ENCODE results near the gene FAM168A. TPM values are rescaled to one million over a fixed set of nuclear protein-coding genes. Genes with fewer than 3 reads are reported as not detected.

Gene FAM168A
- total and polyA plus RNA-seq, 4 donors = 5.5 to 52.0 (median 25.5) TPM

- WGBS, 2 donors = 87 to 92% methylated on average over 4 of the region's 4 CpGs
- ATAC-seq (ENCODE audit: low FRiP score) (no peak), DNase-seq (no peak)
- intact Hi-C loops (cut with DNase I) = no loop called here
- Histone ChIP-seq H3K36me3 (ENCODE audit: control insufficient read depth in 1 of 2, insufficient read depth in 2 of 2, low read length in 1 of 2) (no peaks in the 10 kb centered on the region), H3K9me3 (ENCODE audit: control insufficient read depth, low read length) (no peaks in the 10 kb centered on the region), H3K27ac (ENCODE audit: low read depth in 1 of 2, low read length in 2 of 2) (no peak overlapping the region), H3K4me3 (ENCODE audit: low read length in 2 of 2) (no peak overlapping the region), H3K4me1 (ENCODE audit: control insufficient read depth in 1 of 2, insufficient read depth in 2 of 2, low read length in 2 of 2) (no peaks in the 10 kb centered on the region), H3K27me3 (ENCODE audit: control insufficient read depth in 1 of 2, insufficient read depth in 2 of 2, low read length in 1 of 2) (no peaks in the 10 kb centered on the region)
These were observed 87.0 kb downstream of the FAM168A start for GRCh38 chr11:73510877-73511276.

GRCh38 chr11:73510106-73510505 lies 87.8 kb downstream of the FAM168A start:
- ATAC-seq (ENCODE audit: low FRiP score) (no peak), DNase-seq (no peak)
- Histone ChIP-seq H3K4me3 (ENCODE audit: low read length in 2 of 2) (no peak overlapping the region), H3K36me3 (ENCODE audit: control insufficient read depth in 1 of 2, insufficient read depth in 2 of 2, low read length in 1 of 2) (no peaks in the 10 kb centered on the region), H3K4me1 (ENCODE audit: control insufficient read depth in 1 of 2, insufficient read depth in 2 of 2, low read length in 2 of 2) (no peaks in the 10 kb centered on the region), H3K27ac (ENCODE audit: low read depth in 1 of 2, low read length in 2 of 2) (no peak overlapping the region), H3K27me3 (ENCODE audit: control insufficient read depth in 1 of 2, insufficient read depth in 2 of 2, low read length in 1 of 2) (no peaks in the 10 kb centered on the region), H3K9me3 (ENCODE audit: control insufficient read depth, low read length) (no peaks in the 10 kb centered on the region)
- 91% methylated on average over 4 of the region's 4 CpGs for WGBS, 2 donors
- intact Hi-C loops (cut with DNase I) = no loop called here

GRCh38 chr11:73509188-73509587 lies 88.7 kb downstream of the FAM168A start:
- Histone ChIP-seq H3K27me3 (ENCODE audit: control insufficient read depth in 1 of 2, insufficient read depth in 2 of 2, low read length in 1 of 2) (no peaks in the 10 kb centered on the region), H3K36me3 (ENCODE audit: control insufficient read depth in 1 of 2, insufficient read depth in 2 of 2, low read length in 1 of 2) (no peaks in the 10 kb centered on the region), H3K4me1 (ENCODE audit: control insufficient read depth in 1 of 2, insufficient read depth in 2 of 2, low read length in 2 of 2) (no peaks in the 10 kb centered on the region), H3K4me3 (ENCODE audit: low read length in 2 of 2) (no peak overlapping the region), H3K9me3 (ENCODE audit: control insufficient read depth, low read length) (no peaks in the 10 kb centered on the region), H3K27ac (ENCODE audit: low read depth in 1 of 2, low read length in 2 of 2) (no peak overlapping the region)
- WGBS, 2 donors = 12 to 17% methylated on average over 1 of the region's 1 CpG
- no peak for ATAC-seq (ENCODE audit: low FRiP score)
- intact Hi-C loops (cut with DNase I) = no loop called here
- no peak for DNase-seq

GRCh38 chr11:73508243-73509176 lies 89.4 kb downstream of the FAM168A start:
- Histone ChIP-seq H3K4me3 (ENCODE audit: low read length in 2 of 2) (no peak overlapping the region), H3K4me1 (ENCODE audit: control insufficient read depth in 1 of 2, insufficient read depth in 2 of 2, low read length in 2 of 2) (no peaks in the 10 kb centered on the region), H3K27me3 (ENCODE audit: control insufficient read depth in 1 of 2, insufficient read depth in 2 of 2, low read length in 1 of 2) (no peaks in the 10 kb centered on the region), H3K27ac (ENCODE audit: low read depth in 1 of 2, low read length in 2 of 2) (no peak overlapping the region), H3K9me3 (ENCODE audit: control insufficient read depth, low read length) (no peaks in the 10 kb centered on the region), H3K36me3 (ENCODE audit: control insufficient read depth in 1 of 2, insufficient read depth in 2 of 2, low read length in 1 of 2) (no peaks in the 10 kb centered on the region)
- WGBS, 2 donors = 97% methylated on average over 10 of the region's 10 CpGs
- DNase-seq = no peak
- ATAC-seq (ENCODE audit: low FRiP score) = no peak
- intact Hi-C loops (cut with DNase I) = no loop called here

- 61 to 71% methylated on average over 2 of the region's 2 CpGs for whole genome bisulfite sequencing, 2 donors
- no peaks in the 10 kb centered on the region for H3K9me3 ChIP-seq (ENCODE audit: control insufficient read depth, low read length)
- H3K4me3 ChIP-seq (ENCODE audit: low read length in 2 of 2) = no peak overlapping the region
- ATAC-seq (ENCODE audit: low FRiP score) = no peak
- no peak overlapping the region for H3K27ac ChIP-seq (ENCODE audit: low read depth in 1 of 2, low read length in 2 of 2)
- intact Hi-C loops (cut with DNase I) = no loop called here
- no peak for DNase-seq
- no peaks in the 10 kb centered on the region for H3K36me3 ChIP-seq (ENCODE audit: control insufficient read depth in 1 of 2, insufficient read depth in 2 of 2, low read length in 1 of 2)
- no peaks in the 10 kb centered on the region for H3K27me3 ChIP-seq (ENCODE audit: control insufficient read depth in 1 of 2, insufficient read depth in 2 of 2, low read length in 1 of 2)
- no peaks in the 10 kb centered on the region for H3K4me1 ChIP-seq (ENCODE audit: control insufficient read depth in 1 of 2, insufficient read depth in 2 of 2, low read length in 2 of 2)
These were observed 90.8 kb downstream of the FAM168A start for GRCh38 chr11:73507086-73507485.

GRCh38 chr11:73506038-73506437 lies 91.9 kb downstream of the FAM168A start:
- 95 to 98% methylated on average over 2 of the region's 2 CpGs for WGBS, 2 donors
- H3K9me3 ChIP-seq (ENCODE audit: control insufficient read depth, low read length) = no peaks in the 10 kb centered on the region
- no peak for ATAC-seq (ENCODE audit: low FRiP score)
- no peaks in the 10 kb centered on the region for H3K36me3 ChIP-seq (ENCODE audit: control insufficient read depth in 1 of 2, insufficient read depth in 2 of 2, low read length in 1 of 2)
- no peak overlapping the region for H3K4me3 ChIP-seq (ENCODE audit: low read length in 2 of 2)
- no peak overlapping the region for H3K27ac ChIP-seq (ENCODE audit: low read depth in 1 of 2, low read length in 2 of 2)
- DNase-seq = no peak
- intact Hi-C loops (cut with DNase I) = no loop called here
- no peaks in the 10 kb centered on the region for H3K27me3 ChIP-seq (ENCODE audit: control insufficient read depth in 1 of 2, insufficient read depth in 2 of 2, low read length in 1 of 2)
- H3K4me1 ChIP-seq (ENCODE audit: control insufficient read depth in 1 of 2, insufficient read depth in 2 of 2, low read length in 2 of 2) = no peaks in the 10 kb centered on the region

GRCh38 chr11:73498343-73498742 lies 99.6 kb downstream of the FAM168A start:
- H3K4me3 ChIP-seq (ENCODE audit: low read length in 2 of 2) = no peak overlapping the region
- H3K9me3 ChIP-seq (ENCODE audit: control insufficient read depth, low read length) = no peaks in the 10 kb centered on the region
- H3K27me3 ChIP-seq (ENCODE audit: control insufficient read depth in 1 of 2, insufficient read depth in 2 of 2, low read length in 1 of 2) = no peaks in the 10 kb centered on the region
- 87 to 90% methylated on average over 6 of the region's 6 CpGs for WGBS, 2 donors
- DNase-seq (peak in 1 of 2 donors; percentile 67), ATAC-seq (ENCODE audit: low FRiP score) (no peak)
- peaks cover 5 to 6% of the 10 kb centered on the region in 2 donors for H3K4me1 ChIP-seq (ENCODE audit: control insufficient read depth in 1 of 2, insufficient read depth in 2 of 2, low read length in 2 of 2)
- intact Hi-C loops (cut with DNase I) = no loop called here
- no peaks in the 10 kb centered on the region for H3K36me3 ChIP-seq (ENCODE audit: control insufficient read depth in 1 of 2, insufficient read depth in 2 of 2, low read length in 1 of 2)
- no peak overlapping the region for H3K27ac ChIP-seq (ENCODE audit: low read depth in 1 of 2, low read length in 2 of 2)

GRCh38 chr11:73496134-73496533 lies 101.8 kb downstream of the FAM168A start:
- no peaks in the 10 kb centered on the region for H3K27me3 ChIP-seq (ENCODE audit: control insufficient read depth in 1 of 2, insufficient read depth in 2 of 2, low read length in 1 of 2)
- no peak overlapping the region for H3K27ac ChIP-seq (ENCODE audit: low read depth in 1 of 2, low read length in 2 of 2)
- H3K4me3 ChIP-seq (ENCODE audit: low read length in 2 of 2) = no peak overlapping the region
- intact Hi-C loops (cut with DNase I) = no loop called here
- no peaks in the 10 kb centered on the region for H3K9me3 ChIP-seq (ENCODE audit: control insufficient read depth, low read length)
- DNase-seq = no peak
- no peaks in the 10 kb centered on the region for H3K36me3 ChIP-seq (ENCODE audit: control insufficient read depth in 1 of 2, insufficient read depth in 2 of 2, low read length in 1 of 2)
- no peak for ATAC-seq (ENCODE audit: low FRiP score)
- 96% methylated on average over 6 of the region's 6 CpGs for WGBS, 2 donors
- peaks cover 6% of the 10 kb centered on the region in 2 donors for H3K4me1 ChIP-seq (ENCODE audit: control insufficient read depth in 1 of 2, insufficient read depth in 2 of 2, low read length in 2 of 2)

GRCh38 chr11:73495731-73496130 lies 102.2 kb downstream of the FAM168A start:
- Histone ChIP-seq H3K9me3 (ENCODE audit: control insufficient read depth, low read length) (no peaks in the 10 kb centered on the region), H3K27me3 (ENCODE audit: control insufficient read depth in 1 of 2, insufficient read depth in 2 of 2, low read length in 1 of 2) (no peaks in the 10 kb centered on the region), H3K27ac (ENCODE audit: low read depth in 1 of 2, low read length in 2 of 2) (no peak overlapping the region), H3K4me3 (ENCODE audit: low read length in 2 of 2) (no peak overlapping the region), H3K4me1 (ENCODE audit: control insufficient read depth in 1 of 2, insufficient read depth in 2 of 2, low read length in 2 of 2) (peaks cover 6% of the 10 kb centered on the region in 2 donors), H3K36me3 (ENCODE audit: control insufficient read depth in 1 of 2, insufficient read depth in 2 of 2, low read length in 1 of 2) (no peaks in the 10 kb centered on the region)
- intact Hi-C loops (cut with DNase I) = no loop called here
- DNase-seq (no peak), ATAC-seq (ENCODE audit: low FRiP score) (no peak)
- 97 to 99% methylated on average over 2 of the region's 2 CpGs for whole genome bisulfite sequencing, 2 donors

All from aorta (tissue), 5 donors.